HK-2 (cell line): ENCODE data around the gene ULK4.
"Not testable (repeated sequence)": the region's sequence is repeated elsewhere in the genome, so short reads cannot be mapped to it uniquely, and the experiment has no call there.

Experiments
- DNase-seq: peaks from one replicate; pipeline ENCODE4 v3.0.0-alpha.2; 2018; ENCODE audit not compliant: unreplicated experiment

The ULK4 gene

DNA sequence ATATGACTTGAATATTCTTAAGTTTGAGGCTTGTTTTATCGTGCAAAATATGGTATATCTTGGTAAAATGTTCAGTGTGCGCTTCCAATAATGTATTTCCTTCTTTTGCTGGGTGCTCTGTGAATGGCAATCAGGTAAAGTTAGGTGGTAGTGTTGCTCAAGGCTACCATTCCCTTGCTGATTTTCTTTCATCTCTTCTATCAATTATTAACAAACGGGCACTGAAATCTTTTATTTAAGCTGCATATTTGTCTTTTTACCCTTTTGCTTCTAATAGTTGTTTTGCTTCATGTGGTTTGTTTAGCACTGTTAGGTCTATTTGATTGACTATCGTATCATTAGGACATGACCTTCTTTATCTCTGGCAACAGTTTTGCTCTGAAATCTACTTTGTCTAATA is 520.3 kb downstream of the ULK4 start:
- DNase-seq, result no peak

DNA sequence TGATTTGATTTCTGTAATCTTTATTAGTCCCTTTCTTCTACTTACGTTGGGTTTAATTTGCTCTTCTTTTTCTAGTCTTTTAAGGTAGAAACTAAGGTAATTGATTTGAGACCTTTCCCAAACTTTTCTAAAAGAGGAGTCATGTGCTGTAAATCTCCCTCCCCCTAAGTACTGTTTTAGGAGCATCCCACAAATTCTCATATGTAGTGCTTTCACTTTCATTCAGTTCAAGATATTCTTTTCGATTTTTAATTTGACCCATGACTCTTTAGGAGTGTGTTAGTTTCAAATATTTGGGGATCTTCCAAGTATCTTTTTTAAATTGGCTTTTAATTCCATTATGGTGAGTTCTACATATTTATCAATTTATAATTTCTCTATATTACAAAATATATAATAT is 520.8 kb downstream of the ULK4 start:
- DNase-seq, result no peak

DNA sequence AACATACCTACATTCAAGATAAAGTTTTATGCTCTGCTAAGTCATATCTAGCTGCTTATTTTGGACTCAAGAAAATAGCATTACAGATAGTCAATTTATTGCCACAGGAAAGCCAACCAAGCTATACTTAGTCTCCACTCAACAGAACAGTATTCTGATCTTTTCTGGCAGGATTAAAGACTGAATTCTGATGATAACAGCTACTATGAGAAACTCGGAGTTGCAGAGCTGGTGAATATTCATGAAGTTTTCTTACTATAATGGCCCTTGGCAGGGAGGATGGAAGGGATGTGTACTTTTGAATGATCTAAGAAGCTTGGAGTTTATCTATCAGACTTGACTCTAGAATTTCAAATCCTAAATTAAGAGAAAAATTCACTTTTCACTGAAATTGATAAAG is 524.9 kb downstream of the ULK4 start:
- DNase-seq, result no peak

- no peak for DNase-seq
These were observed 527.1 kb downstream of the ULK4 start for GRCh38 chr3:41434781-41435180.

- no peak for DNase-seq
These were observed 530.5 kb downstream of the ULK4 start for GRCh38 chr3:41431386-41431785.

DNA sequence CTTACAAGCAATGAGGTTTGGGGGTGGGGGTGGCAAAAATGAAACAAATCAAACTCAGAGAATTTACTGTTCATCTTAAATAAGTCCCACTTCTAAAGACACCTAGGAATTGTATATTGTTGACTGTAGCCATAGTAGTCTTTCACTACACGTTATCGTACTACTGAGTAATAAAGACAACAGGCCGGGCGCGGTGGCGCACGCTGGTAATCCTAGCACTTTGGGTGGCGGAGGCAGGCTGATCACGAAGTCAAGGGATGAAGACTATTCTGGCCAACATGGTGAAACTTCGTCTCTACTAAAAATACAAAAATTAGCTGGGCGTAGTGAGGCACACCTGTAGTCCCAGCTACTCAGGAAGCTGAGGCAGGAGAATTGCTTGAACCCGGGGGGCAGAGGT is 531.0 kb downstream of the ULK4 start:
- DNase-seq, result no peak

- no peak for DNase-seq
These were observed 531.5 kb downstream of the ULK4 start for GRCh38 chr3:41430391-41430790.

DNA sequence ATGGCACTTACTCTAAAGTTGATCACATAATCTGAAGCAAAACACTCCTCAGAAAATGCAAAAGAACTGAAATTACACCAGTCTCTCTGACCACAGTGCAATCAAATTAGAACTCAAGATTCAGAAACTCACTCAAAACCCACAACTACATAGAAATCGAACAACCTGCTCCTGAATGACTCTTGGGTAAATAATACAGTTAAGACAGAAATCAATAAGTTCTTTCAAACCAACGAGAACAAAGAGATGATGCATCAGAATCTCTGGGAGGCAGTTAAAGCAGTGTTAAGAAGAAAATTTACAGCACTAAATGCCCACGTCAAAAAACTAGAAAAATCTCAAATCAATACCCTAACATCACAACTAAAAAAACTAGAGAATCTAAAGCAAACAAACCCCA is 535.4 kb downstream of the ULK4 start:
- DNase-seq, result no peak

- no peak for DNase-seq
These were observed 537.2 kb downstream of the ULK4 start for GRCh38 chr3:41424543-41425300.

DNA sequence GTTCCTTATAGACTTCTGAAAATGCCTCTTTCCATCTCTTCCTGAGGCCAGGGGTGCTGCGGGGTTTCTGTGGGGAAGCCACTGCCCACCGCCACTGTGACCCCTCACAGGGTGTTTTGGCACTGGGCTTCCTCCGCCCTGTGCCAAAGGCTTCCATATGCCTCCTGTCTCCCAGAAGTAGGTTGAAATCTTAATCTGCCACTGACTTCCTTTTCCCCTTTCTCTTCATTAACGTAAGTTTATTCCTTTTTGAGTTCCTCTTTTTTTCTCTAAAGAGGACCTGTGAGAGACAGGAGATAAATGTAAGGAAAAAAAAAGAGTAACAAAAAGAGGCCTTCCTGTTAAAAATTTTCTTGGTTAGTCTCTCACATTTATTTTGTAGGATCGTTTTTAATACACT is 542.1 kb downstream of the ULK4 start:
- no peak for DNase-seq

GRCh38 chr3:41418961-41419691 is 542.8 kb downstream of the ULK4 start:
- peak; percentile 17 for DNase-seq

DNA sequence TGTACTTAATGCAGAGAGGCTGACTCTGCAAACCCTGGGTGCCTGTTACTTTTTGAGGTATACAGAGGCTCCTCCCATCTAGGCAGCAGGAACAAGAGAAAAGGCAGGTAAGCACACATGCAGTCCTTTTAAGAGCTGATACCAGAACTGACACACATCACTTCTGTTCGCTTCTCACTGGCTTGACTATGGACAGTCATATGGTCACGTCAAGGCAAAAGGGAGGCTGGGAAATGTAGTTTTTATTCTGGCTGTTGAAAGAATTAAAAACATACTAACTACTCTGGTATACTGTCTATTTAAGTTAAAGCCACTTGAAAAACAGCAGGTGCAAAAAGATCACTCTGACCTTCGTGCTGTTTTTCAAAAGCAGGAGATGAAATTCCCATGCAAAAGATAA is 544.3 kb downstream of the ULK4 start:
- DNase-seq, result no peak

DNA sequence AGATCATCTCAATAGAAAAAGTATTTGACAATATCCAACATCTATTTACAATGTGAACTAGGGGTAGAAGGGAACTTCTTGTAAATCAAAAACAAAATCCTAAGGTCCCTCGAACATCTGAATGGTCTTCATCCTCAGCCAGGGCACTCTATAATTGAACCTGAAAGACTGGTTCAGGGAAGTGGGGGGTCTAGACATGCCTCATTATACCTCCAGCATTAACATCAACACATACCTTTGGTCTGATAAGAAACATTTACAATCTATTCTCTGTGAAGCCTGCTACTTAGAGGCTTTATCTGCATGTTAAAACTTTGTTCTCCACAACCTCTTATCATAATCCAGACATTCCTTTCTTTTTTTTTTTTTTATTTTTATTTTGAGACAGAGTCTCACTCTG is 550.8 kb downstream of the ULK4 start:
- no peak for DNase-seq

GRCh38 chr3:41405466-41405865 is 556.4 kb downstream of the ULK4 start:
- DNase-seq, result no peak

GRCh38 chr3:41404582-41404981 is 557.3 kb downstream of the ULK4 start:
- DNase-seq, result no peak

GRCh38 chr3:41394896-41395295 is 567.0 kb downstream of the ULK4 start:
- no peak for DNase-seq

GRCh38 chr3:41370765-41371535 is 591.0 kb downstream of the ULK4 start:
- not testable (repeated sequence) for DNase-seq

GRCh38 chr3:41370307-41370706 is 591.6 kb downstream of the ULK4 start:
- DNase-seq, result no peak

DNA sequence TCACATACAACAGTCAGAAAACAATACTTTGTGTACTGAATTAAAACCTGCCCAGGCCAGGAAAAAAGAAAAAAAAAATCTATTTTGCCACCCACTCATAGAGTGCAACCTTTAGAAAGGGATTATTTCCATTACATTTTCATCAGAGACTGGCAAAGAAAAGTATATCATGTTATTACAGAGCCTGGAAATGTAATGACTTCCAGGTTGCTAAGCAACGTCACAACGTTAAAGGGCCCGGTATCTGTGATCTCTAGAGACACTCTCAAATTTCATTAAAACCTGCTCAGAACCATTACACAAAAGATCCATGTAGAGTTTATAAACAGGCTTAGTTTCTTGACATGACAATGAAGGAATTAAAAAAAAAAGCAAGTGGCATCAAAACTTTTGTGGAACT is 592.1 kb downstream of the ULK4 start:
- DNase-seq, result no peak

- no peak for DNase-seq
These were observed 595.9 kb downstream of the ULK4 start for GRCh38 chr3:41365973-41366372.

GRCh38 chr3:41364736-41365135 is 597.2 kb downstream of the ULK4 start:
- no peak for DNase-seq

GRCh38 chr3:41363830-41364523 is 597.9 kb downstream of the ULK4 start:
- no peak for DNase-seq
